GM12878 (cell line): ENCODE measurements around the gene CRTAP.

Experiments used
- NFIC ChIP-seq: IDR thresholded peaks from 2 replicates; pipeline ENCODE4 v1.6.1; 2012; ENCODE audit warnings: low read depth, mild to moderate bottlenecking, inconsistent platforms, low read length, moderate library complexity
- RBBP5 ChIP-seq: fragments of 200-600 bp; sonication (generic); conservative IDR thresholded peaks from 2 replicates; pipeline ENCODE4 v1.6.1; 2016
- TF ChIP-seq, protein P1 (sequence below): fragments of 450-650 bp; IDR thresholded peaks from 2 replicates; pipeline ENCODE4 v1.6.1; 2014; ENCODE audit warnings: mild to moderate bottlenecking
- TF ChIP-seq, protein P2 (sequence below), 3 experiments: IDR thresholded peaks in 2 of 3; conservative IDR thresholded peaks in 1 of 3; 2 replicates each; pipeline ENCODE4 v1.5.1; 2011; ENCODE audit warnings: low read depth in 3 of 3, low read length in 3 of 3, mild to moderate bottlenecking in 3 of 3, control low read depth in 2 of 3, moderate library complexity in 2 of 3, inconsistent platforms in 1 of 3, mixed read lengths in 1 of 3; ENCODE audit not compliant: control insufficient read depth in 2 of 3, insufficient read depth in 1 of 3; ENCODE audit errors: extremely low read depth in 1 of 3

DNA sequence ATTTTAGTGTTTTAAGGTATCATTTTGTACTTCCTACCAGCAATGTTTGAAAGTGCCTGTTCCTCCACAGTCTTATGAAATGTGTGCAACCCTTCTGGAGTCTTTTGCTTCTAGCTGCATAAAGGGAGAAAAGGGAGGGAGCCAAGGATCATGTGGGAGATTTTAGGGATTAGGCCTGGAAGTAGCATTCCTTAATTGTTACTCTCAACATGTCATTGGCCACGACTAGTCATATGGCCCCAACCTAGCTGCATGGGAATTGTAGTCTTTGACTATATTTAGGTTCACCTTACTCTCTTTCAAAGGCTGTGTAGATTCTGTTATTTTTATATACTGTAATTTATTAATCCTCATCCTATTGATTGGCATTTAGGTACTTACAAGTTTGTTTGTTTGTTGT lies 14.9 kb downstream of the CRTAP start:
- TF ChIP-seq, protein P1, sequence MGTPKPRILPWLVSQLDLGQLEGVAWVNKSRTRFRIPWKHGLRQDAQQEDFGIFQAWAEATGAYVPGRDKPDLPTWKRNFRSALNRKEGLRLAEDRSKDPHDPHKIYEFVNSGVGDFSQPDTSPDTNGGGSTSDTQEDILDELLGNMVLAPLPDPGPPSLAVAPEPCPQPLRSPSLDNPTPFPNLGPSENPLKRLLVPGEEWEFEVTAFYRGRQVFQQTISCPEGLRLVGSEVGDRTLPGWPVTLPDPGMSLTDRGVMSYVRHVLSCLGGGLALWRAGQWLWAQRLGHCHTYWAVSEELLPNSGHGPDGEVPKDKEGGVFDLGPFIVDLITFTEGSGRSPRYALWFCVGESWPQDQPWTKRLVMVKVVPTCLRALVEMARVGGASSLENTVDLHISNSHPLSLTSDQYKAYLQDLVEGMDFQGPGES = no peak
- TF ChIP-seq, protein P2, sequence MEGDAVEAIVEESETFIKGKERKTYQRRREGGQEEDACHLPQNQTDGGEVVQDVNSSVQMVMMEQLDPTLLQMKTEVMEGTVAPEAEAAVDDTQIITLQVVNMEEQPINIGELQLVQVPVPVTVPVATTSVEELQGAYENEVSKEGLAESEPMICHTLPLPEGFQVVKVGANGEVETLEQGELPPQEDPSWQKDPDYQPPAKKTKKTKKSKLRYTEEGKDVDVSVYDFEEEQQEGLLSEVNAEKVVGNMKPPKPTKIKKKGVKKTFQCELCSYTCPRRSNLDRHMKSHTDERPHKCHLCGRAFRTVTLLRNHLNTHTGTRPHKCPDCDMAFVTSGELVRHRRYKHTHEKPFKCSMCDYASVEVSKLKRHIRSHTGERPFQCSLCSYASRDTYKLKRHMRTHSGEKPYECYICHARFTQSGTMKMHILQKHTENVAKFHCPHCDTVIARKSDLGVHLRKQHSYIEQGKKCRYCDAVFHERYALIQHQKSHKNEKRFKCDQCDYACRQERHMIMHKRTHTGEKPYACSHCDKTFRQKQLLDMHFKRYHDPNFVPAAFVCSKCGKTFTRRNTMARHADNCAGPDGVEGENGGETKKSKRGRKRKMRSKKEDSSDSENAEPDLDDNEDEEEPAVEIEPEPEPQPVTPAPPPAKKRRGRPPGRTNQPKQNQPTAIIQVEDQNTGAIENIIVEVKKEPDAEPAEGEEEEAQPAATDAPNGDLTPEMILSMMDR (IDR thresholded peaks at IDR 0.05 in 2 of 3, conservative IDR thresholded peaks at IDR 0.05 in 1 of 3; ENCODE audit: control insufficient read depth in 2 of 3, extremely low read depth in 1 of 3, insufficient read depth in 1 of 3, low read depth in 3 of 3, low read length in 3 of 3) = no peak
- TF ChIP-seq NFIC = no peak
- no peak for TF ChIP-seq RBBP5
